Measurements from ENCODE around the gene MICU2. TPM values are rescaled to one million over a fixed set of nuclear protein-coding genes. Genes with fewer than 3 reads are reported as not detected.

The MICU2 gene
- total and polyA plus RNA-seq, 2 donors (not counting 3 experiments of a cell fraction or from before 2014, with no cell fraction given) = 24.0 to 36.7 TPM

DNA sequence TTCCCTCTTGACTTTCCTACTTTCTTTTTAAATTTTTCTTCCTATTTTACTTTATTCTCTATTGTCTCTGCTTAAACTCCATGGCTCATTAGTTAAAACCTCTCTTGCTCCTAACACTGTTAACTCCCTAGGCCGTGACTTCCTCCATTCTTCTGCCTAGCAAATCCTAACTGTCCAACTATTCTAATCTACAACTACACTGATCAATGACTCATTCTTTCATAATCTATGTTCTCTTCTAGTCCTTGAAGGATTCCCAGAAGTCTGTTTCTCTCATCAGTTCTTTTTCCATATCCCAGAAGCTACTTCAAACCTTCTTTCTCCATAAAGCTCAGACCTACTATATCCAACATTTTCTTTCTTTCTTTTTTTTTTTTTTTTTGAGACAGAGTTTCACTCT lies 66.9 kb downstream of the MICU2 start:
- Histone ChIP-seq H3K4me2 (ENCODE audit: insufficient read depth, low read length) (no peak overlapping the region), H3K27ac (ENCODE audit: insufficient read depth, low read depth, low read length) (no peak overlapping the region), H3K9me1 (replicated peaks; ENCODE audit: control insufficient read depth, extremely low read depth, insufficient read depth, low read length) (no peaks in the 10 kb centered on the region), H4K20me1 (replicated peaks; ENCODE audit: control insufficient read depth, extremely low read depth, insufficient read depth, low read length) (no peaks in the 10 kb centered on the region), H3K9ac (replicated peaks; ENCODE audit: extremely low read depth, insufficient read depth, low read length) (no peak overlapping the region), H3K4me1 (ENCODE audit: control insufficient read depth, extremely low read depth, insufficient read depth, low read length) (no peaks in the 10 kb centered on the region), H3K27me3 (ENCODE audit: control insufficient read depth in 2 of 2, insufficient read depth in 2 of 2, low read length in 2 of 2) (no peaks in the 10 kb centered on the region), H3K9me3 (replicated peaks; ENCODE audit: control insufficient read depth, insufficient read depth, low read length) (no peaks in the 10 kb centered on the region), H3K4me3 (replicated peaks in 1 of 3; ENCODE audit: insufficient read depth in 1 of 3, low read depth in 1 of 3, low read length in 3 of 3) (no peak overlapping the region), H3K79me2 (ENCODE audit: control insufficient read depth, insufficient read depth, low read length) (no peaks in the 10 kb centered on the region), H3K36me3 (ENCODE audit: control insufficient read depth in 2 of 2, extremely low read depth in 1 of 2, insufficient read depth in 2 of 2, low read length in 2 of 2) (no peaks in the 10 kb centered on the region), H2AFZ (ENCODE audit: low read depth, low read length) (no peak overlapping the region)
- POLR2A ChIA-PET = no interaction called here
- intact Hi-C loops (cut with micrococcal nuclease) (no loop called here), dilution Hi-C loops (cut with MboI; ENCODE audit: extremely low pct_ligation_motif_present, low sequenced_read_pairs) (no loop called here)
- TF ChIP-seq GATA2 (IDR thresholded peaks at IDR 0.05; ENCODE audit: insufficient read depth, insufficient read length, low read depth, low read length) (no peak), EZH2 (IDR thresholded peaks at IDR 0.05; ENCODE audit: borderline replicate concordance, low read depth, low read length, severe bottlenecking) (no peak), POLR2AphosphoS5 (IDR thresholded peaks at IDR 0.05; ENCODE audit: insufficient read depth, low read depth, low read length) (no peak), MYC (IDR thresholded peaks at IDR 0.05; ENCODE audit: low read depth, low read length) (no peak), POLR2A (IDR thresholded peaks at IDR 0.05; ENCODE audit: low read depth, low read length) (no peak), FOS (IDR thresholded peaks at IDR 0.05; ENCODE audit: borderline replicate concordance, insufficient read depth, low read length) (no peak), JUN (IDR thresholded peaks at IDR 0.05; ENCODE audit: borderline replicate concordance, insufficient read depth, insufficient read length, low read depth) (no peak)
- TF ChIP-seq, protein P1, sequence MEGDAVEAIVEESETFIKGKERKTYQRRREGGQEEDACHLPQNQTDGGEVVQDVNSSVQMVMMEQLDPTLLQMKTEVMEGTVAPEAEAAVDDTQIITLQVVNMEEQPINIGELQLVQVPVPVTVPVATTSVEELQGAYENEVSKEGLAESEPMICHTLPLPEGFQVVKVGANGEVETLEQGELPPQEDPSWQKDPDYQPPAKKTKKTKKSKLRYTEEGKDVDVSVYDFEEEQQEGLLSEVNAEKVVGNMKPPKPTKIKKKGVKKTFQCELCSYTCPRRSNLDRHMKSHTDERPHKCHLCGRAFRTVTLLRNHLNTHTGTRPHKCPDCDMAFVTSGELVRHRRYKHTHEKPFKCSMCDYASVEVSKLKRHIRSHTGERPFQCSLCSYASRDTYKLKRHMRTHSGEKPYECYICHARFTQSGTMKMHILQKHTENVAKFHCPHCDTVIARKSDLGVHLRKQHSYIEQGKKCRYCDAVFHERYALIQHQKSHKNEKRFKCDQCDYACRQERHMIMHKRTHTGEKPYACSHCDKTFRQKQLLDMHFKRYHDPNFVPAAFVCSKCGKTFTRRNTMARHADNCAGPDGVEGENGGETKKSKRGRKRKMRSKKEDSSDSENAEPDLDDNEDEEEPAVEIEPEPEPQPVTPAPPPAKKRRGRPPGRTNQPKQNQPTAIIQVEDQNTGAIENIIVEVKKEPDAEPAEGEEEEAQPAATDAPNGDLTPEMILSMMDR (IDR thresholded peaks at IDR 0.05; ENCODE audit: extremely low read depth in 1 of 2, insufficient read depth in 1 of 2, low read depth in 1 of 2, low read length in 2 of 2) = no peak
- TF ChIP-seq, protein P2, sequence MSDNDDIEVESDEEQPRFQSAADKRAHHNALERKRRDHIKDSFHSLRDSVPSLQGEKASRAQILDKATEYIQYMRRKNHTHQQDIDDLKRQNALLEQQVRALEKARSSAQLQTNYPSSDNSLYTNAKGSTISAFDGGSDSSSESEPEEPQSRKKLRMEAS (IDR thresholded peaks at IDR 0.05; ENCODE audit: insufficient read depth, insufficient read length) = no peak
- no peak for DNase-seq (ENCODE audit: low read depth, low spot score)
- FAIRE-seq = no peak
- no TSS peak for BruUV-seq (replicated peaks)
- CTCF ChIA-PET = interaction anchor here (0.8 to 1.7 kb wide), 3 partner anchors 11 to 30 kb away, joined by 3 to 6 read pairs (median 5); no protein-coding TSS in a partner anchor

Measured in endothelial cell of umbilical vein (primary cell).